HG02943 (cell line): ENCODE data around the gene ZNF782.
"Not testable (repeated sequence)": the region's sequence is repeated elsewhere in the genome, so short reads cannot be mapped to it uniquely, and the experiment has no call there.

Experiments used
- ATAC-seq: cut with Tn5 transposase; IDR thresholded peaks from one replicate; pipeline ENCODE4 v1.9.1; 2021; ENCODE audit warnings: mild to moderate bottlenecking, low read depth, moderate library complexity; ENCODE audit not compliant: unreplicated experiment

The ZNF782 gene

GRCh38 chr9:96853781-96854650 is at the start of gene ZNF782:
TSS of gene ZNF782 (minus strand) at chr9:96854514. CDS start at chr9:96851961, 2,553 bp downstream.
- ATAC-seq: peak; percentile 92

GRCh38 chr9:96900010-96900409 is 45.7 kb upstream of the ZNF782 start:
- ATAC-seq: not testable (repeated sequence)

DNA sequence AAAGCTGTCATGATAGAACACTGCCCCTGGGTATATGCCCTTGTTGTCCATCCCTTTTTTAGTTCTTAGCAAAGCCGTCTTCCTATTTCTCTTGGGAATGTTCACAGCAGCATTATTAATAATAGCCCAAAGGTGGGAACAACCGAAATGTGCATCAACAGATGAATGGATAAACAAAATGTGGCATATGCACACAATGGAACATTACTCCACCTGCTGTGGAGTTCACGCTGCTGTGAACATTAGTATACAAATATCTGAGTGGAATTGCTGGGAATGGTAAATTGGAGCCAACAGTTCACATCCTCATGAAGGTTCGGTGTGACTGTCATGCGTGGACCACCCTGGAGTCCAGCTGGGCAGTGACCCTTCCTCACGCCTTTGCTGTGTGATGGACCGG is 37.8 kb upstream of the ZNF782 start:
- no peak for ATAC-seq

GRCh38 chr9:96888591-96888990 is 34.3 kb upstream of the ZNF782 start:
- no peak for ATAC-seq

DNA sequence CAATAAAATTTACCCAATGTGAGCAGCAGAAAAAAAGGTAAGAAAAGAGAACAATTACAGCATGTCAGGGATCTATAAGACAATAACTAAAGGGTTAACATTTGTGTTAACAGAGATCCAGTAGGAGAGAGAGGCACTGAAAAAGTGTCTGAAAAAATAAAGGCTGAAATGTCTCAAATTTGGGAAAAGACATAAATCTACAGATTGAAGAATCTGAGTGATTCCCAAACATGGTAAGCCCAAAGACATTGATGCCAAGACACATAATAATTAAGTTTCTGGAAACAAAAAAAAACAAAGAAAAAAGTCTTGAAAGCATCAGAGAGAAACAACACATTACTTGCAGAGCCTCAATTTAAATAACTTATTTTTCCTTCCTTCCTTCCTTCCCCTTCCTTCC is 31.1 kb upstream of the ZNF782 start:
- ATAC-seq: no peak

DNA sequence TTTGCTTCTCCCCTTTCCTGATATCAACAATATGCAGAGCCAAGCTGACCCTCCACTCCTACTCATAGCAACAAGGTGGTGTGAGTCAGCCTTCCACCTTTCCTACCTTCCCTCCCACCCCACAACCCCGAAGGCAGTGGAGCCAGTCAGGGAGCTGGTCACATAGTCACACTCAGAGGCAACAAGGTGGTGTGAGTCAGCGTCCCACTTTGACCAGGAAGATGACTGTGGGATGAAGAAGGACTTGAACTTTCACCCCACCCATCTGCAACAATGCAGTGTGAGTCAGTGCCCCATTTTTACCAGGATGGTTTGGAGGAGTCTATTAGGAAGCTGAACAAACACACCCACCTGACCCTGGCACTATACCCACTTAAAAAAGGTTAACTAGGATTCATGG is 30.1 kb upstream of the ZNF782 start:
- no peak for ATAC-seq

GRCh38 chr9:96883922-96884321 is 29.6 kb upstream of the ZNF782 start:
- no peak for ATAC-seq

GRCh38 chr9:96877269-96877668 is 23.0 kb upstream of the ZNF782 start:
- no peak for ATAC-seq

- peak; percentile 57 for ATAC-seq
Measured at GRCh38 chr9:96875461-96876142, 21.3 kb upstream of the ZNF782 start.

DNA sequence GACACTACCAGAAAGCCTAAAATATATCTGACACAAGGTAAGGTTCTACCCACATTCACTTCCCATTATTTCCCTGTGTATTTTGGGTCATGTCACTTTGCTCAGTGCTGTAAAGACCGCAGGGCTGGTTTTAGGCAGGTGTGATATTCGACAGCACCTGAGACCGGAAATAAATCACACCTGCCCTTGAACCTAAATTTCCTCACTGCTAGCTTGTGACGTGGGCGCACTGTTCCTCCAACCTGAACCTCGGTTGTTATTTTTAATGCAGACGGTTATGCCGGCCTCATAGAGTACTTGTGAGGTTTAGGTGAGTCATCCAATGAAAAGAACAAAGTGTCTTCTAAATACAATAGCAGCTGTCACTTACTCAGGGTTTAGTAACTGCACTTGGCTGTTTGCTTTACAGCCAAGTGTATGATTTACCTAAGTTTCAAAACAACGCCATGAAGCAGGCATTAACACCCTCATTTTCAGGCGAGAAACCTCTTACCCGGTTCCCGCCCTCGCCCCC is 20.7 kb upstream of the ZNF782 start:
- ATAC-seq: no peak

- no peak for ATAC-seq
Measured at GRCh38 chr9:96874201-96874785, 20.0 kb upstream of the ZNF782 start.

GRCh38 chr9:96871176-96871575 is 16.9 kb upstream of the ZNF782 start:
- no peak for ATAC-seq

- ATAC-seq: no peak
Measured at GRCh38 chr9:96868709-96869108, 14.4 kb upstream of the ZNF782 start.

- ATAC-seq: no peak
Measured at GRCh38 chr9:96867079-96867804, 12.9 kb upstream of the ZNF782 start.

GRCh38 chr9:96865240-96865639 is 10.9 kb upstream of the ZNF782 start:
- not testable (repeated sequence) for ATAC-seq

- ATAC-seq: no peak
Measured at GRCh38 chr9:96859461-96860198, 5.3 kb upstream of the ZNF782 start.

DNA sequence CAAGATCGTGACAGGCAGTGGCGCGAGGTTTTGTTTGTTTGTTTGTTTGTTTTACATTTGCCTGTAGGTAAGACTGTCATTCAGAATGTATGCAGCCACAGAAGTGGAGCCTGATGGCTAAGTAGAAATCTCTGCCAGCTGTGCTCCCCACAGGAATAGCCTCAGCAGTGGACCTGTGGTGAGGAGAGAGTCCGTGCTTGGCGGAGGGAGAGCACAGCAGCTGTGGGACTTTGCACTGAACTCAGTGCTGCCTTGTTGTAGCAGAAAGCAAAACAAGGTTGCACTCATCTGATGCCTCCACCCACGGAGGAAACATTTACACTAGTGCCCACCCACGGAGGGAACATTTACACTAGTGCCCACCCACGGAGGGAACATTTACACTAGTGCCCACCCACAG is 4.4 kb upstream of the ZNF782 start:
- no peak for ATAC-seq

DNA sequence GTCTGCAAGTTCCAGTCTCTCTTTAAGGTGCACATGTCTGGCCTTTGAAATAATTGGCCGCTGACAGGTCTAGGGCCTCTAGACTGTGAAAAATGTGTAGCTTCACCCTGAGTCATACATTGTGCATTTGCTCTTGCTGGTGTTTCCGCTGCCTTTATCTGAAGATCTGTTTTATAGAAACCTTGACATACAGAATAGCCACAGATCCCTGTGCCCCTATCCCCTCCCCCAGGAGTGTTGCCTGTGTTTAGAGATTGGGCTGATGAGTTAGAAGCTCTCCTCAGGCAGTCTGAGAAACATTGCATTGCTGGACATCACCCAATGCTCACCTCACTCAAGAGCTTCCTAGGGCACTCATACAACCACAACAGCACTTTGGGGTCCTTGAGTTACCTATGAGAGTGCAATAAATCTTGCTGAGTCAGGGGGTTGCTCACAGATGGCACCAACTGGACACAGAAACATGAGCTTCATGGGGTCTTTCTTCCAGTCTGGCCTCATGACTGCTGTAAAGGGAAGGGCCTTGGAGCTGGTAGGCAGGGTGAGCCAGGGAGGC is 3.8 kb upstream of the ZNF782 start:
- ATAC-seq: no peak
